Measurements from ENCODE around the gene NXPH2.
A peak's percentile ranks its signal among the peaks of the same experiment; 100 is the strongest.

Gene NXPH2

GRCh38 chr2:138779781-138780445 lies at the start of gene NXPH2:
TSS of gene NXPH2 (minus strand) at chr2:138780390. CDS start at chr2:138780241, 149 bp downstream.
- DNase-seq, result no peak

GRCh38 chr2:138829326-138829919 lies 49.2 kb upstream of the NXPH2 start:
- peak; percentile 41 for DNase-seq

- no peak for DNase-seq
Measured at GRCh38 chr2:138827426-138828054, 47.4 kb upstream of the NXPH2 start.

GRCh38 chr2:138823666-138824065 lies 43.5 kb upstream of the NXPH2 start:
- no peak for DNase-seq

- DNase-seq, result no peak
Measured at GRCh38 chr2:138819964-138820363, 39.8 kb upstream of the NXPH2 start.

- DNase-seq, result no peak
Measured at GRCh38 chr2:138818556-138818955, 38.4 kb upstream of the NXPH2 start.

- no peak for DNase-seq
Measured at GRCh38 chr2:138814123-138814898, 34.1 kb upstream of the NXPH2 start.

- DNase-seq, result no peak
Measured at GRCh38 chr2:138811431-138811830, 31.2 kb upstream of the NXPH2 start.

GRCh38 chr2:138794724-138795123 lies 14.5 kb upstream of the NXPH2 start:
- no peak for DNase-seq

GRCh38 chr2:138787053-138787666 lies 7.0 kb upstream of the NXPH2 start:
- DNase-seq, result no peak

GRCh38 chr2:138782383-138782782 lies 2.2 kb upstream of the NXPH2 start:
- DNase-seq, result no peak

- no peak for DNase-seq
Measured at GRCh38 chr2:138780908-138781307, 718 bp upstream of the NXPH2 start.

GRCh38 chr2:138780446-138780880 lies 273 bp upstream of the NXPH2 start:
- peak; percentile 58 for DNase-seq

GRCh38 chr2:138779406-138779780 lies 797 bp downstream of the NXPH2 start:
- peak; percentile 44 for DNase-seq

- DNase-seq, result no peak
Measured at GRCh38 chr2:138777996-138778395, 2.2 kb downstream of the NXPH2 start.

GRCh38 chr2:138775736-138776135 lies 4.5 kb downstream of the NXPH2 start:
- DNase-seq, result no peak

GRCh38 chr2:138771534-138771933 lies 8.7 kb downstream of the NXPH2 start:
- DNase-seq, result no peak

GRCh38 chr2:138767101-138767500 lies 13.1 kb downstream of the NXPH2 start:
- no peak for DNase-seq

- DNase-seq, result no peak
Measured at GRCh38 chr2:138766464-138766863, 13.7 kb downstream of the NXPH2 start.

GRCh38 chr2:138763971-138764370 lies 16.2 kb downstream of the NXPH2 start:
- no peak for DNase-seq

GRCh38 chr2:138762533-138762932 lies 17.7 kb downstream of the NXPH2 start:
- DNase-seq, result no peak

- DNase-seq, result peak; percentile 24
Measured at GRCh38 chr2:138760676-138761075, 19.5 kb downstream of the NXPH2 start.

- DNase-seq, result no peak
Measured at GRCh38 chr2:138757384-138757783, 22.8 kb downstream of the NXPH2 start.
